Activated CD8-positive, alpha-beta memory T cell treated with anti-CD3 and anti-CD28 coated beads for 36 hours (primary cell): ENCODE results near the gene ANKRD44. TPM values are rescaled to one million over a fixed set of nuclear protein-coding genes. Genes with fewer than 3 reads are reported as not detected.

Source experiments
- CTCF ChIA-PET: fragments of 350-600 bp; sonication (Branson Sonifier 250); formaldehyde crosslinking; loops from one replicate; lab custom pipeline; 2021; ENCODE audit warnings: antibody characterized with exemption; lab: Charles Lee
- POLR2A ChIA-PET: fragments of 350-600 bp; sonication (Branson Sonifier 250); formaldehyde crosslinking; loops from one replicate; lab custom pipeline; 2021; ENCODE audit warnings: antibody characterized with exemption; lab: Charles Lee
- total RNA-seq, 2 experiments: library from RNA; stranded (reverse); gene quantifications; one replicate each; pipeline ENCODE4 v1.2.3, GENCODE V29; 2021

Gene ANKRD44
- total RNA-seq, 2 experiments from 2014 or later: 119 to 130 TPM

GRCh38 chr2:196995757-196996314, 314.7 kb downstream of the ANKRD44 start:
- POLR2A ChIA-PET: no interaction called here
- CTCF ChIA-PET: no interaction called here

- CTCF ChIA-PET: no interaction called here
Measured at GRCh38 chr2:196994764-196995163, 315.8 kb downstream of the ANKRD44 start.

GRCh38 chr2:196993617-196994016, 317.0 kb downstream of the ANKRD44 start:
- ChIA-PET CTCF (no interaction called here), POLR2A (no interaction called here)

More at GRCh38 chr2:196994764-196995163, 315.8 kb downstream of the ANKRD44 start:
- POLR2A ChIA-PET: no interaction called here

GRCh38 chr2:196992466-196992865, 318.1 kb downstream of the ANKRD44 start:
- POLR2A ChIA-PET: no interaction called here
- CTCF ChIA-PET: no interaction called here

GRCh38 chr2:196990788-196991461, 319.7 kb downstream of the ANKRD44 start:
- ChIA-PET CTCF (no interaction called here), POLR2A (no interaction called here)

GRCh38 chr2:196990092-196990491, 320.5 kb downstream of the ANKRD44 start:
- ChIA-PET CTCF (no interaction called here), POLR2A (no interaction called here)

GRCh38 chr2:196989496-196989895, 321.1 kb downstream of the ANKRD44 start:
- POLR2A ChIA-PET: no interaction called here
- CTCF ChIA-PET: no interaction called here

GRCh38 chr2:196988639-196989038, 321.9 kb downstream of the ANKRD44 start:
- POLR2A ChIA-PET: no interaction called here
- CTCF ChIA-PET: interaction anchor here (1.8 kb wide), 1 partner anchor 27 kb away, joined by 5 read pairs; no protein-coding TSS in a partner anchor

GRCh38 chr2:196987649-196988364, 322.8 kb downstream of the ANKRD44 start:
- CTCF ChIA-PET: interaction anchor here (1.8 kb wide), 1 partner anchor 26 kb away, joined by 5 read pairs; no protein-coding TSS in a partner anchor
- POLR2A ChIA-PET: no interaction called here

GRCh38 chr2:196987298-196987648, 323.3 kb downstream of the ANKRD44 start:
- POLR2A ChIA-PET: no interaction called here
- CTCF ChIA-PET: interaction anchor here (1.8 kb wide), 1 partner anchor 26 kb away, joined by 5 read pairs; no protein-coding TSS in a partner anchor

GRCh38 chr2:196985511-196986183, 324.9 kb downstream of the ANKRD44 start:
- ChIA-PET POLR2A (no interaction called here), CTCF (no interaction called here)

- CTCF ChIA-PET: no interaction called here
- POLR2A ChIA-PET: no interaction called here
Measured at GRCh38 chr2:196984903-196985302, 325.7 kb downstream of the ANKRD44 start.

- CTCF ChIA-PET: no interaction called here
- POLR2A ChIA-PET: no interaction called here
Measured at GRCh38 chr2:196983934-196984333, 326.6 kb downstream of the ANKRD44 start.

GRCh38 chr2:196980473-196980872, 330.1 kb downstream of the ANKRD44 start:
- CTCF ChIA-PET: no interaction called here

GRCh38 chr2:196980001-196980400, 330.6 kb downstream of the ANKRD44 start:
- ChIA-PET POLR2A (no interaction called here), CTCF (no interaction called here)

More at GRCh38 chr2:196980473-196980872, 330.1 kb downstream of the ANKRD44 start:
- POLR2A ChIA-PET: no interaction called here

- CTCF ChIA-PET: no interaction called here
- POLR2A ChIA-PET: no interaction called here
Measured at GRCh38 chr2:196977507-196977906, 333.1 kb downstream of the ANKRD44 start.

- ChIA-PET CTCF (no interaction called here), POLR2A (no interaction called here)
Measured at GRCh38 chr2:196974970-196975369, 335.6 kb downstream of the ANKRD44 start.

GRCh38 chr2:196971574-196972279, 338.9 kb downstream of the ANKRD44 start:
- POLR2A ChIA-PET: no interaction called here

GRCh38 chr2:196970099-196970498, 340.5 kb downstream of the ANKRD44 start:
- ChIA-PET POLR2A (interaction anchor here (0.5 to 0.6 kb wide), 2 partner anchors 633 to 943 kb away, joined by 3 read pairs; no protein-coding TSS in a partner anchor), CTCF (no interaction called here)

More at GRCh38 chr2:196971574-196972279, 338.9 kb downstream of the ANKRD44 start:
- CTCF ChIA-PET: interaction anchor here (1.3 kb wide), 1 partner anchor 41 kb away, joined by 3 read pairs; no protein-coding TSS in a partner anchor
